Lower leg skin (tissue), 4 donors: ENCODE results near the gene SPATA32. TPM values are rescaled to one million over a fixed set of nuclear protein-coding genes. Genes with fewer than 3 reads are reported as not detected.

Source experiments
- DNase-seq, 2 donors: peaks; one replicate each; pipeline ENCODE4 v3.0.0-alpha.2; 2019; ENCODE audit warnings: low spot score in 2 of 2
- H3K4me3 ChIP-seq: fragments of 200-600 bp; sonication (generic); 2 replicates; pipeline ENCODE4 v1.5.1; 2017; ENCODE audit warnings: mild to moderate bottlenecking, low read depth; ENCODE audit not compliant: poor library complexity, severe bottlenecking
- POLR2A ChIP-seq, 2 donors: fragments of 450-650 bp; IDR thresholded peaks; one replicate each; pipeline ENCODE4 v1.6.1; 2016 to 2017; ENCODE audit warnings: antibody characterized with exemption in 2 of 2, mild to moderate bottlenecking in 1 of 2, moderate library complexity in 1 of 2
- WGBS, 2 donors: methylation state at CpG; one replicate each; pipeline ENCODE4 v1.1.5; 2018; 5-methylcytosine and 5-hydroxymethylcytosine counted together
- intact Hi-C: fragments of 100-400 bp; cut with DNase I; formaldehyde crosslinking; loops from one replicate; pipeline ENCODE4 v1.15.0; 2023; ENCODE audit warnings: low total_unique reads
- total RNA-seq, 4 donors: library from RNA; depleted of rRNA; stranded (reverse); fragments of >200 nt; gene quantifications; one replicate each; pipeline ENCODE4 v1.1.0, GENCODE V29; 2016
- TF ChIP-seq, protein P1 (sequence below), 3 donors: fragments of 450-650 bp; IDR thresholded peaks; one replicate each; pipeline ENCODE4 v1.5.1; 2016; ENCODE audit warnings: antibody characterized with exemption in 3 of 3, mild to moderate bottlenecking in 3 of 3, moderate library complexity in 2 of 3

SPATA32 gene
- total RNA-seq, 4 donors from 2014 or later, result not detected

DNA sequence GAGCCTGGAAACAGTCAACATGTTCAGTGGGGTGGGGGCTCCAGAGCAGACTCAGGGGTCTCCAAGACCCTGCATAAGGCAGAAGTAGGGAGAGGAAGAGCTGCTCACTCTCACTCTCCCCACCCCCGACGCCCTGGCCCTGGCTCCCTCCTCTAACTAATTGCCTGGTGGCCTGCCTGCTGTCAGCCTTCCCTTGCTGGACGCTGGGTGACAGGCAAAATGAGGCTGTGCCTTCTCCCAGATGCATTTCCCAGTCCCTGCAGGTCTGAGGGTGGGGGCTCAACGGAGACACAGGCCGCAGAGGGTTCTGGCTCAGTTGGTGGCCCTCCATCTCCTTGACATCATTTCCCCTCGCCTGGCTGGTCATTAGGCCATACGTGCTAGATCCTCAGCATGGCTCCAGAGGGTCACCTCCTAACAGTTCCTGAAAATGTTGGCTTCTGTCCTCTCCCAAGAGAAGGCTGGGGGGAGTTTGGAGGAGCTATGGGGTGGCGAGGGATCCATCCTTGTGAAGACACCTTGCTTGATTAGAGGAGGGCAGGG is 38.8 kb downstream of the SPATA32 start:
- TF ChIP-seq, protein P1, sequence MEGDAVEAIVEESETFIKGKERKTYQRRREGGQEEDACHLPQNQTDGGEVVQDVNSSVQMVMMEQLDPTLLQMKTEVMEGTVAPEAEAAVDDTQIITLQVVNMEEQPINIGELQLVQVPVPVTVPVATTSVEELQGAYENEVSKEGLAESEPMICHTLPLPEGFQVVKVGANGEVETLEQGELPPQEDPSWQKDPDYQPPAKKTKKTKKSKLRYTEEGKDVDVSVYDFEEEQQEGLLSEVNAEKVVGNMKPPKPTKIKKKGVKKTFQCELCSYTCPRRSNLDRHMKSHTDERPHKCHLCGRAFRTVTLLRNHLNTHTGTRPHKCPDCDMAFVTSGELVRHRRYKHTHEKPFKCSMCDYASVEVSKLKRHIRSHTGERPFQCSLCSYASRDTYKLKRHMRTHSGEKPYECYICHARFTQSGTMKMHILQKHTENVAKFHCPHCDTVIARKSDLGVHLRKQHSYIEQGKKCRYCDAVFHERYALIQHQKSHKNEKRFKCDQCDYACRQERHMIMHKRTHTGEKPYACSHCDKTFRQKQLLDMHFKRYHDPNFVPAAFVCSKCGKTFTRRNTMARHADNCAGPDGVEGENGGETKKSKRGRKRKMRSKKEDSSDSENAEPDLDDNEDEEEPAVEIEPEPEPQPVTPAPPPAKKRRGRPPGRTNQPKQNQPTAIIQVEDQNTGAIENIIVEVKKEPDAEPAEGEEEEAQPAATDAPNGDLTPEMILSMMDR (IDR thresholded peaks at IDR 0.05), result no peak
- TF ChIP-seq POLR2A (IDR thresholded peaks at IDR 0.05), result no peak
- intact Hi-C loops, result no loop called here
- H3K4me3 ChIP-seq, result no peak overlapping the region
- no peak for DNase-seq
- WGBS, 2 donors, result 71 to 79% methylated on average over 6 to 8 of the region's 8 CpGs

DNA sequence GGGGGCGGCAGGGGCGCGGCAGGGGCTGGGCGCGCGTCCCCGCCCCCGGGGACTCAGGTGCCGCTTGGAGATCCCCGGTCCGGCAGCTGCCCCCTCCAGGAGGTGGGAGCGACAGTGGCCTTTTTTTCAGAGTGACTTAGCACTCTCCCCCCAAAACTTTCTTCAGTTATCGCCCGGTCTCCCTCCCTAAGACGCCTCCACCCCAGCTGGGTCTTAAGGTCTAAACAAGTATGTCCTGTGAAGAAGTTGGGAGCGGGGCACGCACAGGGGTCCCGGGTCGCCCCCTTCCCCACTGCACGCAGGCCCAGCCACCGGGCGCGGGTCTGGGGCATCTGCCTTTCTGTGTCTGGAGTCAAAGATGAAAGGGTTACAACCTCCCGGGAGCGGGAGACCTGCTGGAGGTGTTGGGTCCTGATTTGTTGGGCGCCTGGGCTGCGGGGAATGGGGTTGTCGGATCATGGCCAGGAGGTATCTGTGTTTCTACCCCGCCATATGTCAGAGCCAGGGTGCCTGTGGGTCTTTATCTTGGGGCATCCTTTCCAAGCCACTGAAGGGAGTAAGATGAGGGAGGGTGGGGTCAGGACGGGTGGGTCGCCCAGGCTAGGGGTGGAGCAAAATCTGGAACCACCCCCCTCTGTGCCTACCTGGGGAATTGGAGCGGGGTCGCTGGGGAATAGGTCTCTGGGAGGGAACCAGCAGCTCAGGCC is 39.5 kb downstream of the SPATA32 start:
- peak overlapping the region; percentile 54 for H3K4me3 ChIP-seq
- WGBS, 2 donors, result 29 to 35% methylated on average over 27 to 30 of the region's 33 CpGs
- peak in 1 of 2 donors; percentile 89 for DNase-seq
- intact Hi-C loops, result no loop called here
- TF ChIP-seq, protein P1 (IDR thresholded peaks at IDR 0.05), result no peak
- no peak for TF ChIP-seq POLR2A (IDR thresholded peaks at IDR 0.05)

DNA sequence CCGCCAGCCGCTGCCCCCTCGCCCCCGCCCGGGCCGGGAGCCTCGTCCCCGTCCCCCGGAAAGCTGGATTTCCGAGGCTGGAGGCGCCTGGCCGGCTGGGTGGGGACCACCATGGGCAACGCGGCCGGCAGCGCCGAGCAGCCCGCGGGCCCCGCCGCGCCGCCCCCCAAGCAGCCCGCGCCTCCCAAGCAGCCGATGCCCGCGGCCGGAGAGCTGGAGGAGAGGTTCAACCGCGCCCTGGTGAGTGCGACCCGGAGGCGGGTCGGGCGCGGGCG is 39.9 kb downstream of the SPATA32 start:
- 0 to 5% methylated on average over 1 to 11 of the region's 38 CpGs for WGBS, 2 donors
- intact Hi-C loops, result no loop called here
- no peak for TF ChIP-seq POLR2A (IDR thresholded peaks at IDR 0.05)
- TF ChIP-seq, protein P1 (IDR thresholded peaks at IDR 0.05), result no peak
- peak overlapping the region; percentile 54 for H3K4me3 ChIP-seq
- DNase-seq, result no peak

DNA sequence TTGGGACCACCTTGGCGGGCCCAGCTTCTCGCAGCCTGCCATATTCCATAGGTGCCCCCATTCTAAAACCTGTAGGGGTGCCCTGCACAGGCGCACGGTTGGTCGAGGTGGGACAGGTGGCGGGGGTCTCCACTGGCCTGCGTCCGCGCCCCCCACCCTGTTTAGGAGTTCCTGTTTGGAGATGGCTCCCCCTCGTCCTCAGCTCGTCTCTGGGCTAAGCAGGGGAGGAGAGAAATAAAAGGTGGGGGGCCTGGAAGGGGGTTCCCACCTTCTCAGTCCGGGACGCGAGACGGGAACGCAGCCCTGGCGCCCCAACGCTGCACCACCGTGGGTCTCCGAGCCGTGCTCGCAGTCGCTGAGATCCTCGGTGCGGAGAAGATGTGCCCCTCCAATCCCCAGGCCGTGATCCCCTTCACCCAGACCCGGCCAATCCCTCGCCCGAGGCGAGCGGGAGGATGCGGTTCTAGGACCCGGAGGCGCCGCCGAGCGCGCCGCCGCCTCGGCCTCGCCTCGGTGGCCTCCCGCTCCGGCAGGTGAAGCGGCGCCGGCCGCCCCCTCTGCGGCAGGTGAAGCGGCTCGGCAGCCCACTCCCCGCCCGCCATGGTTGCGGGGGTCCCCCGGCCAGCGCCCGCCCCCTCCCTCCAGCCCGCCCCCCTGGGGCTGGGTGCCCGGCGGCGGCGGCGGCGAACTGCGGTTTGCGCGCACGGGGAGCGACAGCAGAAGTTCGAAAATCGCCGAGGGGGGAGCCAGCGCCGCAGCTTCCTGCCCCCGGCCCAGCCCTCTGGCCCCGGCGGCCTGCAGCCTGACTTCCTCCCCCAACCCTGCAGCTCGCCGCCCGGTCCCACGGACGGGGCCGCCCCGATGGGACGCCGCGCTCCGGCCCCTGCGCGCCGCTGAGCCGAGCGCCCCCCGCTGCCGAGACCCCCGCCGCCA is 40.5 kb downstream of the SPATA32 start, which contains the start of gene FMNL1:
Gene FMNL1, plus strand, starts transcription at position 805 of the 933 bp plus-strand sequence. CDS start 240 bp downstream, outside the sequence.
- DNase-seq, result peak in 1 of 2 donors; percentile 92

DNA sequence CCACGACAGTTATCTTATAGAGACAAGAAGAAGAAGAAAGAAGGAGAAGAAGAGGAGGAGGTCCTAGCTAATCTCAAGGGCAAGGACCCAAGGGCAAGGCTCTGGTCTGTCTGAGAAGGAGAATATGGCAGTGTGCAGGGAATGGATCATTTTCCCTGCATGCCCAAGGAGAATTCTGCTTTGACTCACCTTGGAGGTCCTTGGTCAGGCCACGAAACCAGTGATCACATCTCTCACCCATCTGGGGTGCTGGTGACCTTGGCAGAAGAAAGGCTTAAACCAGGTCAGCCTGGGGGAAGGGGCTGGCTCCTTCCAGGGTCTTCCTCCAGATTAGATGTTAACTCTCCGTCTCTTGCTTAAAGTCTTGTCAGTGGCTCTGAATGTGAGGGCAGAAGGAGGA is 41.8 kb downstream of the SPATA32 start:
- TF ChIP-seq POLR2A (IDR thresholded peaks at IDR 0.05), result no peak
- TF ChIP-seq, protein P1 (IDR thresholded peaks at IDR 0.05), result no peak
- intact Hi-C loops, result no loop called here
- 71 to 87% methylated on average over 3 of the region's 3 CpGs for WGBS, 2 donors
- no peak overlapping the region for H3K4me3 ChIP-seq
- DNase-seq, result no peak

More for the DNA sequence above, 40.5 kb downstream of the SPATA32 start, which contains the start of gene FMNL1:
- peak within 1 kb of the TSS; percentile 54 for H3K4me3 ChIP-seq
- TF ChIP-seq, protein P1 (IDR thresholded peaks at IDR 0.05), result no peak
- TF ChIP-seq POLR2A (IDR thresholded peaks at IDR 0.05), result no peak
- 9 to 13% methylated on average over 33 to 43 of the region's 98 CpGs for WGBS, 2 donors
- intact Hi-C loops, result no loop called here
